Liver (tissue), 3 donors: ENCODE results near the gene SPEF1.

Experiments
- EGR1 ChIP-seq, 2 donors: IDR thresholded peaks; 2 replicates each; pipeline ENCODE4 v1.6.1; 2016 to 2018; ENCODE audit warnings: antibody characterized with exemption in 2 of 2, low read depth in 2 of 2
- FOXA1 ChIP-seq: IDR thresholded peaks from 2 replicates; pipeline ENCODE4 v1.6.1; 2016; ENCODE audit warnings: antibody characterized with exemption
- GABPA ChIP-seq, 2 donors: IDR thresholded peaks in 1 of 2; conservative IDR thresholded peaks in 1 of 2; 2 replicates each; pipeline ENCODE4 v1.6.1; 2016; ENCODE audit warnings: antibody characterized with exemption in 2 of 2, mild to moderate bottlenecking in 1 of 2, moderate library complexity in 1 of 2
- HNF4G ChIP-seq: IDR thresholded peaks from 2 replicates; pipeline ENCODE4 v1.6.1; 2016; ENCODE audit warnings: antibody characterized with exemption
- JUND ChIP-seq, 2 donors: IDR thresholded peaks; 2 replicates each; pipeline ENCODE4 v1.6.1; 2016; ENCODE audit warnings: antibody characterized with exemption in 2 of 2
- RAD21 ChIP-seq, 2 donors: IDR thresholded peaks; 2 replicates each; pipeline ENCODE4 v1.6.1; 2016; ENCODE audit warnings: antibody characterized with exemption in 2 of 2, mild to moderate bottlenecking in 2 of 2
- TF ChIP-seq, protein P1 (sequence below): fragments of 150-350 bp; IDR thresholded peaks from 2 replicates; pipeline ENCODE4 v1.5.1; 2017; ENCODE audit warnings: improper control_type of control experiment, low read depth, low read length; ENCODE audit not compliant: missing input control
- TF ChIP-seq, protein P2 (sequence below): IDR thresholded peaks from 2 replicates; pipeline ENCODE4 v1.6.1; 2016; ENCODE audit warnings: antibody characterized with exemption
- TF ChIP-seq, protein P3 (sequence below): IDR thresholded peaks from 2 replicates; pipeline ENCODE4 v1.6.1; 2016; ENCODE audit warnings: antibody characterized with exemption, mild to moderate bottlenecking
- donor health status: healthy.
- donor health status: healthy.

DNA sequence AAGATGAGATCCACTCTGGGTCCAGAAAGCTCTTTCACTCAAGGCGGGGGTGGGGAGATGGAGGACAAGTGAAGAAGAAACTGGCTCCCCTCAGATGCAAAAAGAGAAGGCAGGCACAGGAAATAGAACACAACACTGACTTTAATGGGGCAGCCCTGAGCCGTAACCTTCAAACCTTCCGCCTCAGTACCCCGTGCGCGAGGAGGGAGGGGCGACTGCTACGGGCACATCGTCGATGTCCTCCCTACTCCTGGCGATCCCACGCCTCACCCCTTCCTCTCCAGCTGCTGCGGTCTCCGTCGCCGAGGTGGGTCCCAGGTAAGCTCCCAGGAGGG is 3.9 kb downstream of the SPEF1 start:
- TF ChIP-seq, protein P1, sequence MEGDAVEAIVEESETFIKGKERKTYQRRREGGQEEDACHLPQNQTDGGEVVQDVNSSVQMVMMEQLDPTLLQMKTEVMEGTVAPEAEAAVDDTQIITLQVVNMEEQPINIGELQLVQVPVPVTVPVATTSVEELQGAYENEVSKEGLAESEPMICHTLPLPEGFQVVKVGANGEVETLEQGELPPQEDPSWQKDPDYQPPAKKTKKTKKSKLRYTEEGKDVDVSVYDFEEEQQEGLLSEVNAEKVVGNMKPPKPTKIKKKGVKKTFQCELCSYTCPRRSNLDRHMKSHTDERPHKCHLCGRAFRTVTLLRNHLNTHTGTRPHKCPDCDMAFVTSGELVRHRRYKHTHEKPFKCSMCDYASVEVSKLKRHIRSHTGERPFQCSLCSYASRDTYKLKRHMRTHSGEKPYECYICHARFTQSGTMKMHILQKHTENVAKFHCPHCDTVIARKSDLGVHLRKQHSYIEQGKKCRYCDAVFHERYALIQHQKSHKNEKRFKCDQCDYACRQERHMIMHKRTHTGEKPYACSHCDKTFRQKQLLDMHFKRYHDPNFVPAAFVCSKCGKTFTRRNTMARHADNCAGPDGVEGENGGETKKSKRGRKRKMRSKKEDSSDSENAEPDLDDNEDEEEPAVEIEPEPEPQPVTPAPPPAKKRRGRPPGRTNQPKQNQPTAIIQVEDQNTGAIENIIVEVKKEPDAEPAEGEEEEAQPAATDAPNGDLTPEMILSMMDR, result no peak
- TF ChIP-seq FOXA1 (no peak), EGR1 (IDR thresholded peaks at IDR 0.05; ENCODE audit: low read depth in 2 of 2) (no peak), RAD21 (IDR thresholded peaks at IDR 0.05) (no peak), HNF4G (no peak), JUND (IDR thresholded peaks at IDR 0.05) (no peak), GABPA (IDR thresholded peaks at IDR 0.05 in 1 of 2, conservative IDR thresholded peaks at IDR 0.05 in 1 of 2) (no peak)
- TF ChIP-seq, protein P2, sequence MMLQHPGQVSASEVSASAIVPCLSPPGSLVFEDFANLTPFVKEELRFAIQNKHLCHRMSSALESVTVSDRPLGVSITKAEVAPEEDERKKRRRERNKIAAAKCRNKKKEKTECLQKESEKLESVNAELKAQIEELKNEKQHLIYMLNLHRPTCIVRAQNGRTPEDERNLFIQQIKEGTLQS, result no peak
- TF ChIP-seq, protein P3, sequence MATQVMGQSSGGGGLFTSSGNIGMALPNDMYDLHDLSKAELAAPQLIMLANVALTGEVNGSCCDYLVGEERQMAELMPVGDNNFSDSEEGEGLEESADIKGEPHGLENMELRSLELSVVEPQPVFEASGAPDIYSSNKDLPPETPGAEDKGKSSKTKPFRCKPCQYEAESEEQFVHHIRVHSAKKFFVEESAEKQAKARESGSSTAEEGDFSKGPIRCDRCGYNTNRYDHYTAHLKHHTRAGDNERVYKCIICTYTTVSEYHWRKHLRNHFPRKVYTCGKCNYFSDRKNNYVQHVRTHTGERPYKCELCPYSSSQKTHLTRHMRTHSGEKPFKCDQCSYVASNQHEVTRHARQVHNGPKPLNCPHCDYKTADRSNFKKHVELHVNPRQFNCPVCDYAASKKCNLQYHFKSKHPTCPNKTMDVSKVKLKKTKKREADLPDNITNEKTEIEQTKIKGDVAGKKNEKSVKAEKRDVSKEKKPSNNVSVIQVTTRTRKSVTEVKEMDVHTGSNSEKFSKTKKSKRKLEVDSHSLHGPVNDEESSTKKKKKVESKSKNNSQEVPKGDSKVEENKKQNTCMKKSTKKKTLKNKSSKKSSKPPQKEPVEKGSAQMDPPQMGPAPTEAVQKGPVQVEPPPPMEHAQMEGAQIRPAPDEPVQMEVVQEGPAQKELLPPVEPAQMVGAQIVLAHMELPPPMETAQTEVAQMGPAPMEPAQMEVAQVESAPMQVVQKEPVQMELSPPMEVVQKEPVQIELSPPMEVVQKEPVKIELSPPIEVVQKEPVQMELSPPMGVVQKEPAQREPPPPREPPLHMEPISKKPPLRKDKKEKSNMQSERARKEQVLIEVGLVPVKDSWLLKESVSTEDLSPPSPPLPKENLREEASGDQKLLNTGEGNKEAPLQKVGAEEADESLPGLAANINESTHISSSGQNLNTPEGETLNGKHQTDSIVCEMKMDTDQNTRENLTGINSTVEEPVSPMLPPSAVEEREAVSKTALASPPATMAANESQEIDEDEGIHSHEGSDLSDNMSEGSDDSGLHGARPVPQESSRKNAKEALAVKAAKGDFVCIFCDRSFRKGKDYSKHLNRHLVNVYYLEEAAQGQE, result no peak
